GDM1 (cell line): Measurements from ENCODE around the gene VWA8.

Source experiments
- DNase-seq: peaks from one replicate; lab custom pipeline; 2025; lab: John Stamatoyannopoulos, UW

VWA8 gene

GRCh38 chr13:41691274-41691673 is 269.6 kb downstream of the VWA8 start:
- DNase-seq: no peak

- no peak for DNase-seq
These were observed 278.1 kb downstream of the VWA8 start for GRCh38 chr13:41682766-41683165.

GRCh38 chr13:41682001-41682400 is 278.9 kb downstream of the VWA8 start:
- DNase-seq: no peak

- DNase-seq: no peak
These were observed 279.3 kb downstream of the VWA8 start for GRCh38 chr13:41681587-41681986.

GRCh38 chr13:41680900-41681299 is 280.0 kb downstream of the VWA8 start:
- DNase-seq: no peak

GRCh38 chr13:41678848-41679247 is 282.1 kb downstream of the VWA8 start:
- DNase-seq: no peak

- no peak for DNase-seq
These were observed 282.7 kb downstream of the VWA8 start for GRCh38 chr13:41678249-41678648.

- DNase-seq: no peak
These were observed 285.6 kb downstream of the VWA8 start for GRCh38 chr13:41675306-41675705.

- no peak for DNase-seq
These were observed 286.7 kb downstream of the VWA8 start for GRCh38 chr13:41674246-41674645.

- no peak for DNase-seq
These were observed 287.3 kb downstream of the VWA8 start for GRCh38 chr13:41673640-41674039.

- DNase-seq: no peak
These were observed 290.0 kb downstream of the VWA8 start for GRCh38 chr13:41670873-41671443.

GRCh38 chr13:41668130-41668757 is 292.7 kb downstream of the VWA8 start:
- DNase-seq: peak; percentile 90

GRCh38 chr13:41666644-41667043 is 294.3 kb downstream of the VWA8 start:
- DNase-seq: no peak

GRCh38 chr13:41660411-41660810 is 300.5 kb downstream of the VWA8 start:
- DNase-seq: no peak

- no peak for DNase-seq
These were observed 302.8 kb downstream of the VWA8 start for GRCh38 chr13:41658057-41658661.

GRCh38 chr13:41655997-41656396 is 304.9 kb downstream of the VWA8 start:
- no peak for DNase-seq

- DNase-seq: no peak
These were observed 306.1 kb downstream of the VWA8 start for GRCh38 chr13:41654796-41655195.

GRCh38 chr13:41652735-41653361 is 308.1 kb downstream of the VWA8 start:
- DNase-seq: no peak

- DNase-seq: no peak
These were observed 309.4 kb downstream of the VWA8 start for GRCh38 chr13:41651413-41652058.

- DNase-seq: no peak
These were observed 310.2 kb downstream of the VWA8 start for GRCh38 chr13:41650706-41651105.

GRCh38 chr13:41649659-41650058 is 311.2 kb downstream of the VWA8 start:
- DNase-seq: no peak

- DNase-seq: no peak
These were observed 312.5 kb downstream of the VWA8 start for GRCh38 chr13:41648314-41648935.
